Medulla oblongata (tissue), 1 donor: ENCODE results near the gene PARD3B.

Source experiments
- DNase-seq: peaks from one replicate; pipeline ENCODE4 v3.0.0-alpha.2; 2015; ENCODE audit errors: extremely low spot score

PARD3B gene

GRCh38 chr2:205053827-205054410, 508.6 kb downstream of the PARD3B start:
- no peak for DNase-seq

GRCh38 chr2:205054789-205055188, 509.5 kb downstream of the PARD3B start:
- DNase-seq: no peak

GRCh38 chr2:205055251-205055650, 510.0 kb downstream of the PARD3B start:
- no peak for DNase-seq

- DNase-seq: no peak
These were observed 510.9 kb downstream of the PARD3B start for GRCh38 chr2:205056151-205056561.

GRCh38 chr2:205058409-205058808, 513.1 kb downstream of the PARD3B start:
- DNase-seq: no peak

GRCh38 chr2:205060269-205060668, 515.0 kb downstream of the PARD3B start:
- no peak for DNase-seq

GRCh38 chr2:205066081-205066480, 520.8 kb downstream of the PARD3B start:
- no peak for DNase-seq

GRCh38 chr2:205069928-205070327, 524.7 kb downstream of the PARD3B start:
- no peak for DNase-seq

GRCh38 chr2:205070889-205071288, 525.6 kb downstream of the PARD3B start:
- no peak for DNase-seq

- no peak for DNase-seq
These were observed 528.3 kb downstream of the PARD3B start for GRCh38 chr2:205073433-205074020.

GRCh38 chr2:205076405-205076804, 531.1 kb downstream of the PARD3B start:
- DNase-seq: no peak

GRCh38 chr2:205077159-205077558, 531.9 kb downstream of the PARD3B start:
- no peak for DNase-seq

GRCh38 chr2:205078762-205079161, 533.5 kb downstream of the PARD3B start:
- no peak for DNase-seq

GRCh38 chr2:205079173-205079572, 533.9 kb downstream of the PARD3B start:
- DNase-seq: no peak

GRCh38 chr2:205086662-205087061, 541.4 kb downstream of the PARD3B start:
- DNase-seq: no peak

GRCh38 chr2:205087862-205088261, 542.6 kb downstream of the PARD3B start:
- DNase-seq: no peak

GRCh38 chr2:205089958-205090357, 544.7 kb downstream of the PARD3B start:
- DNase-seq: no peak

- DNase-seq: no peak
These were observed 546.1 kb downstream of the PARD3B start for GRCh38 chr2:205091411-205091810.

GRCh38 chr2:205094031-205094430, 548.8 kb downstream of the PARD3B start:
- no peak for DNase-seq

- no peak for DNase-seq
These were observed 558.4 kb downstream of the PARD3B start for GRCh38 chr2:205103699-205104098.

GRCh38 chr2:205107810-205108209, 562.5 kb downstream of the PARD3B start:
- DNase-seq: no peak

- DNase-seq: no peak
These were observed 570.2 kb downstream of the PARD3B start for GRCh38 chr2:205115511-205115910.

- DNase-seq: no peak
These were observed 571.9 kb downstream of the PARD3B start for GRCh38 chr2:205117125-205117524.

- DNase-seq: no peak
These were observed 573.9 kb downstream of the PARD3B start for GRCh38 chr2:205119136-205119535.
